ENCODE data around the gene SEC24D. TPM values are rescaled to one million over a fixed set of nuclear protein-coding genes. Genes with fewer than 3 reads are reported as not detected.
A peak's percentile ranks its signal among the peaks of the same experiment; 100 is the strongest.

The SEC24D gene
- total RNA-seq, 1 experiment from 2014 or later, result 35.8 TPM

DNA sequence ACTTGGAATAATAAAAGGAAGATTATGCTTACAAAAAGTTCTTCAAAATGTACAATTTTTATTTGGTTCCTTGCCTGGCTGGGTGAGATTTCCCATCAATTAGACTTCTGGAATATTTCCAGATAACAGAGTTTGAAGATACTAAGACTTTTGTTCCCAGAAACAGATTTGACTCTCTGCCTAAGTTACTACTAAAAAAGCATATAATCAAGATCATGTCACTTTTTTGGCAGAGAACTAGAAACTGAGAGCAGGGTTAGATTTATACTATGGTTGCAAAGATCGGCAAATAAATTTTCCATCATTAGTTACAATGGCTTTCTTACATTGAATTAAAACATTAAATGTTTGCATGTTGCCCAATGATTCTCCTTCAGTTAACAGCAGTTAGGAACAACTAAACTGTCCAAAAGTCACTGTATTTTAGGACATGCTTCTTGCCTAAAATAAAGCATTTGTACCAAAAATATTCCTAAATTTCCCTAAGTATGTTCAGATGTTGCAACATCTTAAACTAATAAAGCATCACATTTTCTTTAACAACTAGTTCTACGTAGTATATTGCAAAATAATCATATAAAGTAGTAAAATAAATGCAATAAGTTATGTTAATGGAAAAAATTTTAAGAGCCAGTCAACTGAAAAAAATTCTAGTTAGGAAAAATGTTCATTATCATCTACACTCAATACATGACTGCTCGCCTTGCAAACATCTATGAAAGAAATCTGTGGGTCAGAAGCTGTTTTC lies 73.0 kb downstream of the SEC24D start:
- CTCF ChIA-PET, result no interaction called here
- DNase-seq (ENCODE audit: low spot score), result peak; percentile 25
- TF ChIP-seq, protein P1, sequence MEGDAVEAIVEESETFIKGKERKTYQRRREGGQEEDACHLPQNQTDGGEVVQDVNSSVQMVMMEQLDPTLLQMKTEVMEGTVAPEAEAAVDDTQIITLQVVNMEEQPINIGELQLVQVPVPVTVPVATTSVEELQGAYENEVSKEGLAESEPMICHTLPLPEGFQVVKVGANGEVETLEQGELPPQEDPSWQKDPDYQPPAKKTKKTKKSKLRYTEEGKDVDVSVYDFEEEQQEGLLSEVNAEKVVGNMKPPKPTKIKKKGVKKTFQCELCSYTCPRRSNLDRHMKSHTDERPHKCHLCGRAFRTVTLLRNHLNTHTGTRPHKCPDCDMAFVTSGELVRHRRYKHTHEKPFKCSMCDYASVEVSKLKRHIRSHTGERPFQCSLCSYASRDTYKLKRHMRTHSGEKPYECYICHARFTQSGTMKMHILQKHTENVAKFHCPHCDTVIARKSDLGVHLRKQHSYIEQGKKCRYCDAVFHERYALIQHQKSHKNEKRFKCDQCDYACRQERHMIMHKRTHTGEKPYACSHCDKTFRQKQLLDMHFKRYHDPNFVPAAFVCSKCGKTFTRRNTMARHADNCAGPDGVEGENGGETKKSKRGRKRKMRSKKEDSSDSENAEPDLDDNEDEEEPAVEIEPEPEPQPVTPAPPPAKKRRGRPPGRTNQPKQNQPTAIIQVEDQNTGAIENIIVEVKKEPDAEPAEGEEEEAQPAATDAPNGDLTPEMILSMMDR (conservative IDR thresholded peaks at IDR 0.05; ENCODE audit: low read depth, low read length), result no peak
- TF ChIP-seq EZH2 (IDR thresholded peaks at IDR 0.05; ENCODE audit: borderline replicate concordance, low read depth, low read length, poor library complexity, severe bottlenecking), result no peak
- Histone ChIP-seq H3K27ac (ENCODE audit: low read depth, low read length, poor library complexity, severe bottlenecking) (no peak overlapping the region), H3K27me3 (replicated peaks; ENCODE audit: insufficient read depth, low read depth, low read length, poor library complexity) (no peaks in the 10 kb centered on the region), H3K4me1 (ENCODE audit: insufficient read depth, low read length, poor library complexity, severe bottlenecking) (peaks cover 45% of the 10 kb centered on the region), H3K4me3 (ENCODE audit: low read depth, low read length, poor library complexity, severe bottlenecking) (no peak overlapping the region), H3K36me3 (ENCODE audit: insufficient read depth, low read length, poor library complexity, severe bottlenecking) (peaks cover 16% of the 10 kb centered on the region), H3K9me3 (ENCODE audit: low read depth, low read length, poor library complexity, severe bottlenecking) (no peaks in the 10 kb centered on the region)
- no TSS peak for BruUV-seq (replicated peaks)
- intact Hi-C loops (cut with micrococcal nuclease; ENCODE audit: unreplicated experiment), result no loop called here
- POLR2A ChIA-PET (ENCODE audit: low non-redundant PET), result no interaction called here

DNA sequence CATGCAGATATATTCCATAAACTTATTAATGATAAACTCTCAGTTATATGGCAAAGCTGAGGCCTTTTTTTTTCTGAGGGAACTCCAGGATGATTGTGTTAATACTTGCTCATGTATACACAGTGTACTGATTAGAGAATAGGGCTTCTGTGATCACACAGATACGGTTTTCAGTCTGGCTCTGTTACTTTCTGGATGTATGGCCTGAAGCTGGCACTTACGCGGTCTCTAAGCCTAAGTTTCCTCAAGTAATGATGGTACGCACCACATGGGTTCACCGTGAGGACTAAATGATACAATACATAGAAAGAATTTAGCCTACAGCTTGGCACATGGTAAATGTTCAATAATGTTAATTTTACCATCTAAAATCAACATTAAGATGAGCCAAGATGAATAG lies 73.8 kb downstream of the SEC24D start:
- intact Hi-C loops (cut with micrococcal nuclease; ENCODE audit: unreplicated experiment), result no loop called here

DNA sequence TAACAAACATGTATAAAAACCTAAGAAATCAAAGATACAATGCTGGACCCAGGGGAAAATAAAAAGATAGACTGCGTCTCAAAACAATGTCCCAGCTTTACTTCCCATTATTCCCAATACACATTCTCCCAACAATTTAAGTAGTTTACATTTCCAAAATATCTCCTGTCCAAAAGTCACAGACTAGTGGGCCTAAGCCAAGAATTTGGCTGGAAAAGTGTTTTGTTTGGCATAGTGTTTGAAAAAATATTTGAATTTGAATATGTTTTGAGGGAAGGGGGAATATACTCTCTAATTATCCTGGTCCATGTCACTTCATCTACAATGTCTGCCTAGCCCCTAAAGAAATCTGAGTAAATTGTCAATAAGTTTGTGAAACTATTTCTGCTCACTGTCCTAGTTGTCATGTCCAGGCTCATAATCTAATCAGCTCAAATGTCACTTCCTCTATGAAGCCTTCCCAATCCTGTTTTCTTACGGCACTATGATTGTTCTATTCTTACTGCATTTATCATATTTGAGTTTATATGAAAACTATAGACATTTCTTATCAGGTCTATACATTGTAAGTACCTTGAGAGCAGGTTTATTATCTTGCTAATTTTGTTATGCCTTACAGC lies 74.4 kb downstream of the SEC24D start:
- peaks cover 45% of the 10 kb centered on the region for H3K4me1 ChIP-seq (ENCODE audit: insufficient read depth, low read length, poor library complexity, severe bottlenecking)
- CTCF ChIA-PET, result no interaction called here
- H3K9me3 ChIP-seq (ENCODE audit: low read depth, low read length, poor library complexity, severe bottlenecking), result no peaks in the 10 kb centered on the region
- POLR2A ChIA-PET (ENCODE audit: low non-redundant PET), result no interaction called here
- no peak for TF ChIP-seq EZH2 (IDR thresholded peaks at IDR 0.05; ENCODE audit: borderline replicate concordance, low read depth, low read length, poor library complexity, severe bottlenecking)
- TF ChIP-seq, protein P1 (conservative IDR thresholded peaks at IDR 0.05; ENCODE audit: low read depth, low read length), result no peak
- BruUV-seq (replicated peaks), result no TSS peak
- no peak overlapping the region for H3K27ac ChIP-seq (ENCODE audit: low read depth, low read length, poor library complexity, severe bottlenecking)
- H3K36me3 ChIP-seq (ENCODE audit: insufficient read depth, low read length, poor library complexity, severe bottlenecking), result peaks cover 11% of the 10 kb centered on the region
- no peak for DNase-seq (ENCODE audit: low spot score)
- H3K27me3 ChIP-seq (replicated peaks; ENCODE audit: insufficient read depth, low read depth, low read length, poor library complexity), result no peaks in the 10 kb centered on the region
- H3K4me3 ChIP-seq (ENCODE audit: low read depth, low read length, poor library complexity, severe bottlenecking), result no peak overlapping the region
- intact Hi-C loops (cut with micrococcal nuclease; ENCODE audit: unreplicated experiment), result no loop called here

More for the DNA sequence above, 73.8 kb downstream of the SEC24D start:
- no peaks in the 10 kb centered on the region for H3K9me3 ChIP-seq (ENCODE audit: low read depth, low read length, poor library complexity, severe bottlenecking)
- no peak for DNase-seq (ENCODE audit: low spot score)
- ChIA-PET CTCF (no interaction called here), POLR2A (ENCODE audit: low non-redundant PET) (no interaction called here)
- H3K36me3 ChIP-seq (ENCODE audit: insufficient read depth, low read length, poor library complexity, severe bottlenecking), result peaks cover 16% of the 10 kb centered on the region
- no peak for TF ChIP-seq EZH2 (IDR thresholded peaks at IDR 0.05; ENCODE audit: borderline replicate concordance, low read depth, low read length, poor library complexity, severe bottlenecking)
- TF ChIP-seq, protein P1 (conservative IDR thresholded peaks at IDR 0.05; ENCODE audit: low read depth, low read length), result no peak
- H3K4me1 ChIP-seq (ENCODE audit: insufficient read depth, low read length, poor library complexity, severe bottlenecking), result peaks cover 45% of the 10 kb centered on the region
- no TSS peak for BruUV-seq (replicated peaks)
- H3K27ac ChIP-seq (ENCODE audit: low read depth, low read length, poor library complexity, severe bottlenecking), result no peak overlapping the region
- no peak overlapping the region for H3K4me3 ChIP-seq (ENCODE audit: low read depth, low read length, poor library complexity, severe bottlenecking)
- no peaks in the 10 kb centered on the region for H3K27me3 ChIP-seq (replicated peaks; ENCODE audit: insufficient read depth, low read depth, low read length, poor library complexity)

Measured in A673 (cell line).